Prostate gland (tissue), 2 donors: ENCODE results near the gene TMEM255A.

Experiments used
- POLR2A ChIP-seq: fragments of 450-650 bp; IDR thresholded peaks from one replicate; pipeline ENCODE4 v1.6.1; 2016; ENCODE audit warnings: antibody characterized with exemption, mild to moderate bottlenecking
- POLR2AphosphoS5 ChIP-seq: sonication (generic); formaldehyde crosslinking; IDR thresholded peaks from one replicate; pipeline ENCODE4 v1.6.1; 2017; ENCODE audit warnings: antibody characterized with exemption
- TF ChIP-seq, protein P1 (sequence below), 4 experiments: fragments of 200-600 bp in 2 of 4; fragments of 450-650 bp in 2 of 4; sonication (generic) in 2 of 4; IDR thresholded peaks; 1 replicate in 3 of 4; 2 replicates in 1 of 4; pipeline ENCODE4 v1.5.1; 2016 to 2019; ENCODE audit warnings: antibody characterized with exemption in 4 of 4, mild to moderate bottlenecking in 2 of 4, moderate library complexity in 2 of 4

DNA sequence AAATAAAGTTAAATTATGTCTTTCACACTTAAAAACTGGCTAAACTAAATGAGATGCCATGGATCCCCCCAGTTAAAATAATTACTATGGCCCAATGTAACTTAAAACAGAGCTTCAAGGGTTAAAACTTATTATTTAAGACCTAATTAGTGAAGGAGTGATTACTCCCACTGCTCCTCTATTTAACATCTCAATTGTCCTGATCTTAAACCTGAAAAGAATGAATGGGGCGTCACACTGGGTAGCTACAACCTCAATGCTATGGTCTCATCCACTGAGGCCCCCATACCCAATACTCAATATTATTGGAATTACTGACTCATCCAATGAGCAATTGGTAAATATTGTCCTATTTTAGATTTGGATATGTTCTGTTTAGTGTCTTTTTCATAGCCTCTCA is 21.1 kb upstream of the TMEM255A start:
- TF ChIP-seq, protein P1, sequence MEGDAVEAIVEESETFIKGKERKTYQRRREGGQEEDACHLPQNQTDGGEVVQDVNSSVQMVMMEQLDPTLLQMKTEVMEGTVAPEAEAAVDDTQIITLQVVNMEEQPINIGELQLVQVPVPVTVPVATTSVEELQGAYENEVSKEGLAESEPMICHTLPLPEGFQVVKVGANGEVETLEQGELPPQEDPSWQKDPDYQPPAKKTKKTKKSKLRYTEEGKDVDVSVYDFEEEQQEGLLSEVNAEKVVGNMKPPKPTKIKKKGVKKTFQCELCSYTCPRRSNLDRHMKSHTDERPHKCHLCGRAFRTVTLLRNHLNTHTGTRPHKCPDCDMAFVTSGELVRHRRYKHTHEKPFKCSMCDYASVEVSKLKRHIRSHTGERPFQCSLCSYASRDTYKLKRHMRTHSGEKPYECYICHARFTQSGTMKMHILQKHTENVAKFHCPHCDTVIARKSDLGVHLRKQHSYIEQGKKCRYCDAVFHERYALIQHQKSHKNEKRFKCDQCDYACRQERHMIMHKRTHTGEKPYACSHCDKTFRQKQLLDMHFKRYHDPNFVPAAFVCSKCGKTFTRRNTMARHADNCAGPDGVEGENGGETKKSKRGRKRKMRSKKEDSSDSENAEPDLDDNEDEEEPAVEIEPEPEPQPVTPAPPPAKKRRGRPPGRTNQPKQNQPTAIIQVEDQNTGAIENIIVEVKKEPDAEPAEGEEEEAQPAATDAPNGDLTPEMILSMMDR (IDR thresholded peaks at IDR 0.05), result no peak
- no peak for TF ChIP-seq POLR2A
- no peak for TF ChIP-seq POLR2AphosphoS5
